HG03442 (cell line): ENCODE data around the gene CPT1C.
"Not testable (repeated sequence)": the region's sequence is repeated elsewhere in the genome, so short reads cannot be mapped to it uniquely, and the experiment has no call there.

Experiments used
- ATAC-seq: cut with Tn5 transposase; IDR thresholded peaks from one replicate; pipeline ENCODE4 v1.9.1; 2021; ENCODE audit warnings: mild to moderate bottlenecking, moderate library complexity; ENCODE audit not compliant: unreplicated experiment

CPT1C gene

GRCh38 chr19:49700563-49700962 is 9.6 kb downstream of the CPT1C start:
- no peak for ATAC-seq

GRCh38 chr19:49701271-49701786 is 10.4 kb downstream of the CPT1C start:
- no peak for ATAC-seq

- no peak for ATAC-seq
Measured at GRCh38 chr19:49704888-49705642, 14.1 kb downstream of the CPT1C start.

GRCh38 chr19:49705919-49706318 is 15.0 kb downstream of the CPT1C start:
- ATAC-seq, result no peak

- ATAC-seq, result no peak
Measured at GRCh38 chr19:49710372-49710951, 19.5 kb downstream of the CPT1C start.

GRCh38 chr19:49712397-49712859 is 21.5 kb downstream of the CPT1C start:
- ATAC-seq, result no peak

- ATAC-seq, result no peak
Measured at GRCh38 chr19:49713236-49713845, 22.4 kb downstream of the CPT1C start.

- ATAC-seq, result no peak
Measured at GRCh38 chr19:49716154-49716553, 25.2 kb downstream of the CPT1C start.

- no peak for ATAC-seq
Measured at GRCh38 chr19:49718511-49718910, 27.6 kb downstream of the CPT1C start.

GRCh38 chr19:49718991-49719390 is 28.1 kb downstream of the CPT1C start:
- no peak for ATAC-seq

- ATAC-seq, result not testable (repeated sequence)
Measured at GRCh38 chr19:49719420-49719819, 28.5 kb downstream of the CPT1C start.

- no peak for ATAC-seq
Measured at GRCh38 chr19:49727217-49728030, 36.5 kb downstream of the CPT1C start.

- ATAC-seq, result no peak
Measured at GRCh38 chr19:49730166-49730565, 39.2 kb downstream of the CPT1C start.

- ATAC-seq, result no peak
Measured at GRCh38 chr19:49738268-49738667, 47.4 kb downstream of the CPT1C start.

- no peak for ATAC-seq
Measured at GRCh38 chr19:49739098-49739497, 48.2 kb downstream of the CPT1C start.

- no peak for ATAC-seq
Measured at GRCh38 chr19:49739933-49740332, 49.0 kb downstream of the CPT1C start.

GRCh38 chr19:49741210-49741844 is 50.4 kb downstream of the CPT1C start:
- ATAC-seq, result no peak

- ATAC-seq, result no peak
Measured at GRCh38 chr19:49744946-49745381, 54.0 kb downstream of the CPT1C start.

- no peak for ATAC-seq
Measured at GRCh38 chr19:49746206-49746958, 55.5 kb downstream of the CPT1C start.
